Nephron (organoid): ENCODE data around the gene TSPAN13.
"Not testable (repeated sequence)": the region's sequence is repeated elsewhere in the genome, so short reads cannot be mapped to it uniquely, and the experiment has no call there.

Source experiments
- H3K27ac Mint-ChIP-seq, 3 experiments: 2 replicates each; pipeline ENCODE4 v1.8.0; 2020; ENCODE audit warnings: mixed read lengths in 3 of 3, mild to moderate bottlenecking in 2 of 3, moderate library complexity in 1 of 3
- H3K27me3 Mint-ChIP-seq: 2 replicates; pipeline ENCODE4 v1.8.0; 2021; ENCODE audit warnings: low read depth, mild to moderate bottlenecking, moderate library complexity, mixed read lengths
- H3K36me3 Mint-ChIP-seq: 2 replicates; pipeline ENCODE4 v1.8.0; 2020; ENCODE audit warnings: low read depth, mixed read lengths
- H3K4me1 Mint-ChIP-seq: 2 replicates; pipeline ENCODE4 v1.8.0; 2020; ENCODE audit warnings: mixed read lengths
- H3K4me3 Mint-ChIP-seq, 3 experiments: 2 replicates each; pipeline ENCODE4 v1.8.0; 2020; ENCODE audit warnings: mild to moderate bottlenecking in 3 of 3, mixed read lengths in 3 of 3, moderate library complexity in 2 of 3
- H3K9me3 Mint-ChIP-seq: 2 replicates; pipeline ENCODE4 v1.8.0; 2020; ENCODE audit warnings: mixed read lengths
- TF ChIP-seq, protein P1 (sequence below), 3 experiments: fragments of 200-600 bp; sonication (generic); IDR thresholded peaks; one replicate each; pipeline ENCODE4 v1.5.0; 2021; ENCODE audit warnings: antibody characterized with exemption in 3 of 3; ENCODE audit not compliant: unreplicated experiment in 3 of 3

The TSPAN13 gene

DNA sequence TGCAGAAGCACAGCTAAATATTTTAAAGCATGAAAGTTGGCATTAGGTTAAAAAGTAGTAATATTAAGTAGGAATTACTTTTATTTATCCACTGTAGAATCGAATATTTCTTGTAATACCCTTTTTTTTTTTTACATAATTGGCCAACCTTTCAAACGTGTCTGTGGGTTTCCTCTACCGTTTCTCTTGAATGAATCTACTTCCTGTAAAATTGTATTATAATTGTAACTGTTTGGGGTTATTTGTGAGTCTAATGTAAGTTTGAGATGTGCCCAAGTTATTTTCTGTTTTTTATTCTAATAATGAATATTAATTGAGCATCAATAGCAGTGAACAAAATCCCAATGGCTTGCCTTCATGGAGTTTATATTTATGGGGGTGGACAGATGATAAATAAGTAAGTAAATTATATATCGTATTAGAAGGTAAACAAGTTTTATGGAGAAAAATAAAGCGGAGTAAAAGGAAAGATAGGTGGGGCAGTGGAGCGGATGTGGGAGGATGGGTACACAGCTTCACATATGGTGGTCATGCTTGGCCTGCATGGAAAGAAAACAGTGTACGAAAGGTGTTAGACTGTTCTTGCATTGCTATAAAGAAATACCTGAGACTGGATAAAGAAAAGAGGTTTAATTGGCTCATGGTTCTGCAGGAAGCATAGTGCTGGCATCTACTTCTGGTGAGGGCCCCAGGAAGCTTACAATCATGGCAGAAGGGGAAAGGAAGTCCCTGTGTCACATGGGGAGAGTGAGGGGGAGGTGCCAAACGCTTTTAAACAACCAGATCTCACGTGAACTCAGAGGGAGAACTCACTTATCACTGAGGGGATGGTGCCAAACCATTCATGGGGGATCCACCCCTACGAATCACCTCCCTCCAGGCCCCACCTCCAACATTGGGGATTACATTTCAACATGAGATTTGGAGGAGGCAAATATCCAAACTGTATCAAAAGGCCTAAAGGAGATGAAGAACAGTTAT is 5.4 kb downstream of the TSPAN13 start:
- no peak overlapping the region for H3K4me3 Mint-ChIP-seq
- no peaks in the 10 kb centered on the region for H3K9me3 Mint-ChIP-seq
- H3K27me3 Mint-ChIP-seq = peaks cover 29% of the 10 kb centered on the region
- TF ChIP-seq, protein P1, sequence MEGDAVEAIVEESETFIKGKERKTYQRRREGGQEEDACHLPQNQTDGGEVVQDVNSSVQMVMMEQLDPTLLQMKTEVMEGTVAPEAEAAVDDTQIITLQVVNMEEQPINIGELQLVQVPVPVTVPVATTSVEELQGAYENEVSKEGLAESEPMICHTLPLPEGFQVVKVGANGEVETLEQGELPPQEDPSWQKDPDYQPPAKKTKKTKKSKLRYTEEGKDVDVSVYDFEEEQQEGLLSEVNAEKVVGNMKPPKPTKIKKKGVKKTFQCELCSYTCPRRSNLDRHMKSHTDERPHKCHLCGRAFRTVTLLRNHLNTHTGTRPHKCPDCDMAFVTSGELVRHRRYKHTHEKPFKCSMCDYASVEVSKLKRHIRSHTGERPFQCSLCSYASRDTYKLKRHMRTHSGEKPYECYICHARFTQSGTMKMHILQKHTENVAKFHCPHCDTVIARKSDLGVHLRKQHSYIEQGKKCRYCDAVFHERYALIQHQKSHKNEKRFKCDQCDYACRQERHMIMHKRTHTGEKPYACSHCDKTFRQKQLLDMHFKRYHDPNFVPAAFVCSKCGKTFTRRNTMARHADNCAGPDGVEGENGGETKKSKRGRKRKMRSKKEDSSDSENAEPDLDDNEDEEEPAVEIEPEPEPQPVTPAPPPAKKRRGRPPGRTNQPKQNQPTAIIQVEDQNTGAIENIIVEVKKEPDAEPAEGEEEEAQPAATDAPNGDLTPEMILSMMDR (IDR thresholded peaks at IDR 0.05; ENCODE audit: unreplicated experiment in 3 of 3) = no peak
- H3K27ac Mint-ChIP-seq = no peak overlapping the region
- peaks cover 23% of the 10 kb centered on the region for H3K4me1 Mint-ChIP-seq
- H3K36me3 Mint-ChIP-seq = no peaks in the 10 kb centered on the region

DNA sequence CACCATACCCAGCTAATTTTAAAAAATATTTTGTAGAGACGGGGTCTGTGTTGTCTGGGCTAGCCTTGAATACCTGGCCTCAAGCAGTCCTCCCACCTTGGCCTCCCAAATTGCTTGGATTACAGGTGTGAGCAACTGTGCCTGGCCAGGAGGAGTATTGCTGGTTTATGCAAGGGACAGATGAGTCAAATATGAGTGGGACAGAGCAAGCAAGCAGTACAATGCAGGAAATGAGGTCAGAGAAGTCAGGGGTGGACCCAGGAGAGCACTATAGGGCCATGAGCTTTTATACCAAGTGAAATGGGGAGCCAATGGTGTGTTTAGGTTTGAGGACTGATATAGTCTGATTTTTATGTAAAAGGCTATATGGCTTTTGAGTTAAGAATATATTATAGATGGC is 6.3 kb downstream of the TSPAN13 start:
- Mint-ChIP-seq H3K4me1 (peaks cover 18% of the 10 kb centered on the region), H3K9me3 (no peaks in the 10 kb centered on the region), H3K27me3 (peaks cover 20% of the 10 kb centered on the region), H3K27ac (no peak overlapping the region), H3K4me3 (no peak overlapping the region), H3K36me3 (no peaks in the 10 kb centered on the region)
- TF ChIP-seq, protein P1 (IDR thresholded peaks at IDR 0.05; ENCODE audit: unreplicated experiment in 3 of 3) = no peak

DNA sequence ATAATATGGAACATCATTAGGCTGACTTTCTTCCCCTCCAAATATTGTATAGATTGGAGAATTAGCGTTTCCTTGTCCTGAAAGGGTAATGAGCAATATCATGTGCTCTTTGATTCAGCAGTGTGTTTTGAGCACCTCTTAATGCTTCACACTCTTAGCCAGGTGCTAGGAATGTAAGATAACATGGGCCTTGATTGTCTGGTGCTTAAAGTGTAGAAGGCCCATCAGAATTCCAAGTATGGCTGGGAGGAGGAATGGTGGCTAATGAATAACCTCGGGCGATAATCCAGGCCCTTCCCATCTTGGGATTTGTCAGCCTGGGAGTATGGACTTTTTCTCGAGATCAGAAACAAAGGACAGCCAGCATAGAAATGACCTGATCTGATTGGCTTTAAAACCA is 8.6 kb downstream of the TSPAN13 start:
- Mint-ChIP-seq H3K27me3 (peaks cover 4% of the 10 kb centered on the region), H3K36me3 (no peaks in the 10 kb centered on the region)

DNA sequence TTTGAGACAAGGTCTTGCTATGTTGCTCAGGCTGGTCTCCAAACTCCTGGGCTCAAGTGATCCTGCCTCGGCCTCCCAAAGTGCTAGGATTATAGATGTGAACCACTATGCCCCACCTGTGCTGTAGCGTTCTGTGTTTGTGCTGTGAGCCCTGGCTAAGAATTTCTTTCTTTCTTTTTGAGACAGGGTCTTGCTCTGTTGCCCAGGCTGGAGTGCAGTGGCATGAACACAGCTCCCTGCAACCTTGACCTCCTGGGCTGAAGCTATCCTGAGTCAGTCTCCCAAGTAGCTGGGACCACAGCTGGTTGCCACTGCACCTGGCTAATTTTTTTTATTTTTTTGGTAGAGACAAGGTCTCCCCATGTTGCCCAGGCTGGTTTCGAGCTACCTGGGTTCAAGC is 11.4 kb downstream of the TSPAN13 start:
- Mint-ChIP-seq H3K9me3 (no peaks in the 10 kb centered on the region), H3K27me3 (no peaks in the 10 kb centered on the region), H3K4me3 (no peak overlapping the region), H3K4me1 (no peaks in the 10 kb centered on the region), H3K36me3 (no peaks in the 10 kb centered on the region), H3K27ac (no peak overlapping the region)
- TF ChIP-seq, protein P1 (IDR thresholded peaks at IDR 0.05; ENCODE audit: unreplicated experiment in 3 of 3) = no peak

More for the DNA sequence above, 8.6 kb downstream of the TSPAN13 start:
- Mint-ChIP-seq H3K4me1 (no peaks in the 10 kb centered on the region), H3K27ac (no peak overlapping the region), H3K9me3 (no peaks in the 10 kb centered on the region), H3K4me3 (no peak overlapping the region)
- TF ChIP-seq, protein P1 (IDR thresholded peaks at IDR 0.05; ENCODE audit: unreplicated experiment in 3 of 3) = no peak

DNA sequence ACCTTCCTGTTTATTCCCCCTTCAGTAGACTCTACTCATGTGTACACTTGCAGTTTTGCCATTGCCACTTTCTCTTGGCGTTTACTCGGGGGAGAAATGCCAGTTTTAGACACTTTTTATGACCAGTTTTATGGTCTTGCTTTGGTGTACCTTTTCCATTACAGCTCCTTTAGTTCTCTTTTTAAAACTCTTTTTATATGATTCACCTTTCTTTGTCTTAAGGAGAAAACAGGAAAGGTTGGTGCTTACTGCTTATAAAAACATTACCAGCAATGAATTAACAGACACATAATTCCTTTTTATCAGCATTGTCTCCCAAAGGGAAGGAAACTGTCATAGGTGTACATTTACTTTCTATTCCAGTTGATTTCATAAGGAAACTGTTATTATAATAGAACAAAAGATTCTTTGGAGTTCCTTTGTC is 11.9 kb downstream of the TSPAN13 start:
- Mint-ChIP-seq H3K36me3 (no peaks in the 10 kb centered on the region), H3K27ac (no peak overlapping the region), H3K9me3 (peaks cover 1% of the 10 kb centered on the region), H3K4me1 (no peaks in the 10 kb centered on the region), H3K27me3 (no peaks in the 10 kb centered on the region), H3K4me3 (no peak overlapping the region)
- TF ChIP-seq, protein P1 (IDR thresholded peaks at IDR 0.05; ENCODE audit: unreplicated experiment in 3 of 3) = no peak

DNA sequence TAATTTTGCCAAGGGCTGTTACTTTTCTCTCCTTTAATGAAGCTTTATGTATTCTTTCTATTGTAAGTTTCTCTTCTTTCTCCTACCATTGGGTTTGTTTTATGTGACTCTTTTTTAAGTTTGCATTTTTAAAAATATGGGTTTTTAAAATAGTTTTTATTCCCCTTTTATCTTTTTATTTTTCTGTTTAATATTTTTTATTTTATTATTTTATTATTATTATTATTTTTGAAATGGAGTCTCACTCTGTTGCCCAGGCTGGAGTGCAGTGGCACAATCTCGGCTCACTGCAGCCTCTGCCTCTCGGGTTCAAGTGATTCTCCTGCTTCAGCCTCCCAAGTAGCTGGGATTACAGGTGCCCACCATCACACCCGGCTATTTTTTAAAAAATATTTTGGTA is 16.4 kb downstream of the TSPAN13 start:
- H3K9me3 Mint-ChIP-seq, H3K4me3 Mint-ChIP-seq, H3K27ac Mint-ChIP-seq, H3K27me3 Mint-ChIP-seq, H3K36me3 Mint-ChIP-seq: not testable (repeated sequence)
- H3K4me1 Mint-ChIP-seq = peaks cover 16% of the 10 kb centered on the region
